GM18951 (cell line): ENCODE results near the gene KIF19.

Source experiments
- POLR2A ChIP-seq: IDR thresholded peaks from 4 replicates; pipeline ENCODE4 v1.6.1; 2011; ENCODE audit warnings: mild to moderate bottlenecking; ENCODE audit not compliant: insufficient read length, insufficient read depth; ENCODE audit errors: extremely low read depth
- in situ Hi-C: fragments of 300-500 bp; cut with MboI; formaldehyde crosslinking; loops from one replicate; pipeline ENCODE4 v1.12.0; 2022; ENCODE audit warnings: low sequenced_read_pairs, mixed read lengths, inconsistent platforms; ENCODE audit not compliant: unreplicated experiment

Gene KIF19

GRCh38 chr17:74317071-74317470 lies 9.0 kb upstream of the KIF19 start:
- in situ Hi-C loops = no loop called here
- no peak for TF ChIP-seq POLR2A

- TF ChIP-seq POLR2A = no peak
- in situ Hi-C loops = no loop called here
Observed at GRCh38 chr17:74318391-74318790, 7.6 kb upstream of the KIF19 start.

- in situ Hi-C loops = no loop called here
- TF ChIP-seq POLR2A = no peak
Observed at GRCh38 chr17:74324521-74324920, 1.5 kb upstream of the KIF19 start.

- in situ Hi-C loops = no loop called here
- TF ChIP-seq POLR2A = no peak
Observed at GRCh38 chr17:74325376-74325742, 667 bp upstream of the KIF19 start.

GRCh38 chr17:74326506-74326905 lies 480 bp downstream of the KIF19 start:
- in situ Hi-C loops = no loop called here
- no peak for TF ChIP-seq POLR2A

GRCh38 chr17:74328487-74328886 lies 2.5 kb downstream of the KIF19 start:
- in situ Hi-C loops = no loop called here
- no peak for TF ChIP-seq POLR2A

GRCh38 chr17:74329378-74329777 lies 3.4 kb downstream of the KIF19 start:
- in situ Hi-C loops = no loop called here
- TF ChIP-seq POLR2A = no peak

GRCh38 chr17:74330446-74330845 lies 4.4 kb downstream of the KIF19 start:
- in situ Hi-C loops = no loop called here
- no peak for TF ChIP-seq POLR2A

GRCh38 chr17:74332017-74332650 lies 6.1 kb downstream of the KIF19 start:
- no peak for TF ChIP-seq POLR2A
- in situ Hi-C loops = no loop called here

- no peak for TF ChIP-seq POLR2A
- in situ Hi-C loops = no loop called here
Observed at GRCh38 chr17:74332763-74333283, 6.8 kb downstream of the KIF19 start.

GRCh38 chr17:74334393-74335039 lies 8.5 kb downstream of the KIF19 start:
- in situ Hi-C loops = no loop called here
- TF ChIP-seq POLR2A = no peak

GRCh38 chr17:74335529-74336062 lies 9.6 kb downstream of the KIF19 start:
- in situ Hi-C loops = no loop called here
- TF ChIP-seq POLR2A = no peak

GRCh38 chr17:74336307-74336706 lies 10.3 kb downstream of the KIF19 start:
- in situ Hi-C loops = no loop called here
- TF ChIP-seq POLR2A = no peak
